Measurements from ENCODE around the gene FAHD2B. TPM values are rescaled to one million over a fixed set of nuclear protein-coding genes. Genes with fewer than 3 reads are reported as not detected.
"Not testable (repeated sequence)": the region's sequence is repeated elsewhere in the genome, so short reads cannot be mapped to it uniquely, and the experiment has no call there.

The FAHD2B gene
- total and polyA plus RNA-seq, 8 donors = 8.2 to 31.9 (median 28.3) TPM

DNA sequence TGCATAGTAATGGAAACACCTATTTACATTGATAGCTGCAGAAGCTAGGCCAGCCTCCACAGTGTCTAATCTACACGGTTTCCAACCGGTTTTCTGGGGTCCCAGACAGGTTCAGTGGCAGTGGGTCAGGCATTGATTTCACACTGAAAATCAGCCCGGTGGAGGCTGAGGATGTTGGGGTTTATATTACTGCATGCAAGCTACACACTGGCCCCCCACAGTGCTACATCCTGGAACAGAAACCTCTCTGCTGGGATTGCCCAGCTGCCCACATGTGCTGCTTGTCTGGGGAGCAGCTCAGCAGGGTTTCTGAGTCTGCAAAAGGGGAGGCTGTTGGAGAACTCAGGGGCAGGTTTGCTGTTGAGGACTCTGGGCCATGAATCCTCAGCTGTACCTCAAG, 48.0 kb downstream of the FAHD2B start:
- DNase-seq; H3K4me3 ChIP-seq; H3K36me3 ChIP-seq; H3K4me1 ChIP-seq; H3K9me3 ChIP-seq; intact Hi-C loops (cut with DNase I); ATAC-seq; H3K27me3 ChIP-seq; H3K27ac ChIP-seq: not testable (repeated sequence)

DNA sequence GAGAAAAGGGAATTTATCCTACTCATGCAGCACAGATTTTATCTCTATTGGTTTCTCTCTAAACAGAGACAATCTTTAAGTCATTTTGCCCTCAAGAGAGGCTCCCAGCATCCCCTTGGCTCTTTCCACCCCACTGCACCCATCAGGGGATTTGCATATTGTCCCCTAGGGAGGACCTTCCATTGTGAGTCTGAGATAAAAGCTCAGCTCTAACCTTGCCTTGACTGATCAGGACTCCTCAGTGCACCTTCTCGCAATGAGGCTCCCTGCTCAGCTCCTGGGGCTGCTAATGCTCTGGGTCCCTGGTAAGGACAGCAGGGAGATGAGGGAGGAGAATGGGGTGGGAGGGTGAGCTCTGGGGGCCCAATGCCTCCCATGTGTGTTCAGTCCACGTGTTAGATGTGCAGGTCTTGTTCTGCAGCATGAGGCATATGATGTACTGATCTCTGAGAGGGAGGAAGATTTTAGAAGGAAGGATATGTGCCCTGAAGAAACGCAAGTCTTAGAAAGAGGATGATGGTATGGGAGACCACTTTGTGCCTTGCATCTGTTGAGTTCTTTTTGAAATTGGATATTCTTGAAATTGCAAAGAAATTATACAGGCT, 48.7 kb downstream of the FAHD2B start:
- H3K4me3 ChIP-seq; intact Hi-C loops (cut with DNase I); H3K9me3 ChIP-seq; DNase-seq; H3K4me1 ChIP-seq; H3K27me3 ChIP-seq; H3K36me3 ChIP-seq; ATAC-seq; H3K27ac ChIP-seq: not testable (repeated sequence)

Other genes starting within 250 kb of the FAHD2B start
- gene ANKRD39, start 236.9 kb downstream of the FAHD2B start, total RNA-seq = 10 to 100 TPM; 11.8 to 11.9 TPM
- gene ANKRD39, start 236.9 kb downstream of the FAHD2B start, polyA plus RNA-seq (ENCODE audit: insufficient read length in 6 of 6) = 10 to 100 TPM in 4 of 6 donors, 1 to 10 TPM in 2; 7.9 to 10.5 (median 10.4) TPM
- 10 to 100 TPM; 25.9 to 28.6 TPM for gene SEMA4C, start 224.8 kb downstream of the FAHD2B start, total RNA-seq
- gene SEMA4C, start 224.8 kb downstream of the FAHD2B start, polyA plus RNA-seq (ENCODE audit: insufficient read length in 6 of 6) = 10 to 100 TPM; 41.1 to 60.2 (median 47.4) TPM
- gene FAM178B, start 108.3 kb downstream of the FAHD2B start, total RNA-seq = under 1 TPM; 0.39 to 0.61 TPM
- under 1 TPM; 0.39 to 0.94 (median 0.60) TPM for gene FAM178B, start 108.3 kb downstream of the FAHD2B start, polyA plus RNA-seq (ENCODE audit: insufficient read length in 6 of 6)
- gene ANKRD36, start 18.3 kb upstream of the FAHD2B start, total RNA-seq = 10 to 100 TPM; 18.5 to 20.2 TPM
- gene ANKRD36, start 18.3 kb upstream of the FAHD2B start, polyA plus RNA-seq (ENCODE audit: insufficient read length in 6 of 6) = 10 to 100 TPM; 27.3 to 44.1 (median 32.5) TPM